ENCODE results near the gene GNB4. TPM values are rescaled to one million over a fixed set of nuclear protein-coding genes. Genes with fewer than 3 reads are reported as not detected.

GNB4 gene
- total and polyA plus RNA-seq, 2 of the 8 experiments (the other 6 are each of a cell fraction or from before 2014, with no cell fraction given): 13.4 to 29.2 TPM

- H3K18ac ChIP-seq (ENCODE audit: extremely low read depth, low read length): no peak overlapping the region
- CTCF ChIA-PET (ENCODE audit: partially characterized antibody): interaction anchor here (0.5 to 1.5 kb wide), 6 partner anchors 11 to 69 kb away, joined by 3 to 4 read pairs (median 3); partner anchors contain the start of gene GNB4
- no peak overlapping the region for H3K56ac ChIP-seq (replicated peaks; ENCODE audit: insufficient read length, low read depth, low read length)
- no peaks in the 10 kb centered on the region for H3K27me3 ChIP-seq (replicated peaks in 1 of 4; ENCODE audit: control insufficient read depth in 3 of 4, extremely low read depth in 1 of 4, insufficient read depth in 3 of 4, low read length in 3 of 4)
- H4K20me1 ChIP-seq (replicated peaks in 1 of 2; ENCODE audit: control insufficient read depth in 1 of 2, insufficient read depth in 2 of 2, low read length in 2 of 2): no peaks in the 10 kb centered on the region
- H3K79me1 ChIP-seq (ENCODE audit: low read depth, low read length): no peaks in the 10 kb centered on the region
- H3K9ac ChIP-seq (replicated peaks in 1 of 4; ENCODE audit: extremely low read depth in 1 of 4, low read depth in 3 of 4, low read length in 3 of 4): no peak overlapping the region
- no peak overlapping the region for H2BK20ac ChIP-seq (ENCODE audit: low read length)
- H3K23ac ChIP-seq (ENCODE audit: insufficient read length): no peak overlapping the region
- H4K5ac ChIP-seq (ENCODE audit: insufficient read length, low read depth, low read length): no peak overlapping the region
- no peak overlapping the region for H2BK15ac ChIP-seq (ENCODE audit: low read length)
- H3K14ac ChIP-seq (ENCODE audit: insufficient read length): no peak overlapping the region
- POLR2A ChIA-PET (ENCODE audit: partially characterized antibody): interaction anchor here (0.8 to 1.0 kb wide), 2 partner anchors 12 to 18 kb away, joined by 3 read pairs; partner anchors contain the start of gene GNB4
- no peaks in the 10 kb centered on the region for H3K23me2 ChIP-seq (ENCODE audit: low read depth, low read length)
- H4K91ac ChIP-seq (replicated peaks; ENCODE audit: insufficient read length, low read length): no peak overlapping the region
- no peak overlapping the region for H2BK5ac ChIP-seq (ENCODE audit: low read depth, low read length)
- no peak for DNase-seq (ENCODE audit: low read depth in 1 of 2, low spot score in 2 of 2)
- TF ChIP-seq BCL11A (IDR thresholded peaks at IDR 0.05; ENCODE audit: low read depth in 2 of 2, low read length in 2 of 2) (no peak), CBX5 (IDR thresholded peaks at IDR 0.05; ENCODE audit: low read depth, low read length) (no peak), HDAC2 (IDR thresholded peaks at IDR 0.05; ENCODE audit: borderline replicate concordance in 1 of 2, low read depth in 2 of 2, low read length in 2 of 2) (no peak), RXRA (IDR thresholded peaks at IDR 0.05; ENCODE audit: insufficient read depth, low read depth, low read length) (no peak), NRF1 (IDR thresholded peaks at IDR 0.05; ENCODE audit: low read depth, low read length) (no peak)
- H3K4me3 ChIP-seq (ENCODE audit: extremely low read depth in 1 of 4, insufficient read depth in 2 of 4, low read depth in 3 of 4, low read length in 4 of 4): no peak overlapping the region
- H3K36me3 ChIP-seq (ENCODE audit: control insufficient read depth in 2 of 4, insufficient read depth in 4 of 4, low read length in 3 of 4): no peaks in the 10 kb centered on the region
- H4K8ac ChIP-seq (ENCODE audit: extremely low read depth, insufficient read depth, low read length): no peak overlapping the region
- FAIRE-seq: no peak
- no peak overlapping the region for H2AFZ ChIP-seq (ENCODE audit: low read length)
- no peak overlapping the region for H3K4ac ChIP-seq (replicated peaks; ENCODE audit: insufficient read length, low read depth, low read length)
- 75% methylated on average over 1 of the region's 1 CpG; no CpG with 5 or more reads in 1 of the 2 experiments for WGBS, 2 experiments (ENCODE audit: extremely low coverage in 1 of 2, insufficient coverage in 1 of 2, insufficient read length in 1 of 2, insufficient replicate concordance in 2 of 2, low coverage in 1 of 2, low lambda C conversion rate in 2 of 2, missing lambda C conversion rate in 1 of 2)
- H2BK12ac ChIP-seq (ENCODE audit: low read depth, low read length): no peak overlapping the region
- H3K4me2 ChIP-seq (ENCODE audit: insufficient read depth in 1 of 2, low read depth in 2 of 2, low read length in 2 of 2): no peak overlapping the region
- H3K79me2 ChIP-seq (ENCODE audit: control insufficient read depth in 1 of 2, insufficient read depth in 2 of 2, low read length in 2 of 2): no peaks in the 10 kb centered on the region
- H2AK5ac ChIP-seq (ENCODE audit: low read depth, low read length): no peak overlapping the region
- peaks cover 0 to 6% (median 0%) of the 10 kb centered on the region in 4 experiments; a peak in 1 of 7 replicates for H3K4me1 ChIP-seq (replicated peaks in 1 of 4; ENCODE audit: control insufficient read depth in 3 of 4, insufficient read depth in 4 of 4, low read length in 3 of 4)
- H3K27ac ChIP-seq (ENCODE audit: low read depth, low read length): no peak overlapping the region
- no peak overlapping the region for H2BK120ac ChIP-seq (replicated peaks; ENCODE audit: low read depth, low read length)
- H3K9me3 ChIP-seq (ENCODE audit: insufficient read depth in 2 of 2, low read depth in 1 of 2, low read length in 1 of 2): no peaks in the 10 kb centered on the region
Observed at GRCh38 chr3:179463319-179463718, 12.0 kb upstream of the GNB4 start.

Data from H1 (cell line).